GM18502 (cell line): Measurements from ENCODE around the gene EFNA3.

Experiments used
- ATAC-seq: cut with Tn5 transposase; IDR thresholded peaks from one replicate; pipeline ENCODE4 v1.9.1; 2021; ENCODE audit warnings: mild to moderate bottlenecking; ENCODE audit not compliant: unreplicated experiment, poor library complexity

The EFNA3 gene

GRCh38 chr1:155064111-155064831 lies 14.4 kb upstream of the EFNA3 start:
- ATAC-seq = peak; percentile 18

DNA sequence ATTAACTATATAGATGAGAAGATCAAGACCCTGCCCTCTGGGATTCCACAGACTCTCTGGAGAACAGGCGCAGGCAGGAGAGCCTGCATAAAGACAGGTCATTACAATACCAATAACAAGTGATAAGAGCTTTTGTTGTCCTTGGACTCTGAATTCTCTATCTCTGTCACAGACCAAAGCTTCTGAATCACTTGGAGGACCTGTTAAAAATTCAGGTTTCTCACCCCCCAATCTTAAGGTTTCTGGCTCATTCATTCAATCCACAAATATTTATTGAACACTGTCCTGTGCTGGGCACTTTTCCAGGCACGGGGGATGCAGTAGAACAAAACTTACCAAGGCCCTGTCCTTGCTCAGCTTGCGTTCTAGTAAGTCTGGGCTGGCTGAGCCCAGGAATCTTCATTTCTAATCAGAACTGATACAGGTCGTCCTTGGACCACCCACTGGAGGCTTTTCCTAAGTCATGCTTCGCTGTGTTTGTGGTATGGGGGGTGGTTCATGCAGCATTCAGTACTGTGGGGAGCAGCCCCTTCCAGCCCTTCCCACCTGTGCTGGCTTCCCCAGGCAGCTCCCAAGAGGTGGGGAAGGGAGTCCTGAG lies 13.7 kb upstream of the EFNA3 start:
- ATAC-seq = no peak

- no peak for ATAC-seq
Observed at GRCh38 chr1:155066777-155067176, 11.9 kb upstream of the EFNA3 start.

DNA sequence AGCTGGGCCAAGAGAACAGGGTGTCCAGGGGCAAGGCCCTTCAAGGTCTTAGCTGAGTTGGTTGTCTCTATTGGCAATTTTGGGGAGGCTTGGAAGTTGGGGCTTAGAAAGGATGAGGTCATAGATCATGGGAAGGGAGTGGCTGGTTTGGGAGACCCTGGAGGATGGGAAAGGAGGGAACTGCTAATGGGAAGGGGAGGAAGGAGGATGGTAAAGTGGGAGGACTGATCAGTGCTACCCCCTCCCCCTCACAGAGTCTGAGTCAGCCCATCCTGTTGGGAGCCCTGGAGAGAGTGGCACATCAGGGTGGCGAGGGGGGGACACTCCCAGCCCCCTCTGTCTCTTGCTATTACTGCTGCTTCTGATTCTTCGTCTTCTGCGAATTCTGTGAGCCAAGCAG lies 10.0 kb upstream of the EFNA3 start:
- no peak for ATAC-seq

GRCh38 chr1:155069551-155070157 lies 9.0 kb upstream of the EFNA3 start:
- no peak for ATAC-seq

- no peak for ATAC-seq
Observed at GRCh38 chr1:155070158-155070621, 8.4 kb upstream of the EFNA3 start.

- peak; percentile 80 for ATAC-seq
Observed at GRCh38 chr1:155070721-155071569, 7.7 kb upstream of the EFNA3 start.

DNA sequence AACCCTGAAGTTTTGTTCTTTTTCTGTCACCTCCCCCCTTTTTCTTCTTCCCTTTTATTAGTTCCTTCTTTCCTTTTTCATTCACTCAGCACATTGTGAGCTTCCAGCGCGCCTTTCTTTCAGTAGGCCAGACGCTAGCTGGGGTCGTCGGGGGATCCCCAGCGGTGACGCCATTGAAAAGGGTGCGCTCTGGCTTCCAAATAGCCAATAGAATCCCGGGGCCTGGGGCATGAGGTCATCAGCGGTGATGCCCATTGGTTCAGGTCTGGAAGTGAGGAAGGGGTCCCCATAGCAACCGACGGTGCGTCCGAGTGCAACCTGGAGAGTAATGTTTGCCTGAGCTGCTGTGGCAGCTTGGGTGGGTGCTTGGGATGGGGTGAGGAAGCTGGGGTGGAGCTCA lies 6.9 kb upstream of the EFNA3 start:
- no peak for ATAC-seq

- no peak for ATAC-seq
Observed at GRCh38 chr1:155072531-155073289, 5.9 kb upstream of the EFNA3 start.

GRCh38 chr1:155073377-155074242 lies 5.0 kb upstream of the EFNA3 start:
- no peak for ATAC-seq

GRCh38 chr1:155075535-155075934 lies 3.1 kb upstream of the EFNA3 start:
- no peak for ATAC-seq

DNA sequence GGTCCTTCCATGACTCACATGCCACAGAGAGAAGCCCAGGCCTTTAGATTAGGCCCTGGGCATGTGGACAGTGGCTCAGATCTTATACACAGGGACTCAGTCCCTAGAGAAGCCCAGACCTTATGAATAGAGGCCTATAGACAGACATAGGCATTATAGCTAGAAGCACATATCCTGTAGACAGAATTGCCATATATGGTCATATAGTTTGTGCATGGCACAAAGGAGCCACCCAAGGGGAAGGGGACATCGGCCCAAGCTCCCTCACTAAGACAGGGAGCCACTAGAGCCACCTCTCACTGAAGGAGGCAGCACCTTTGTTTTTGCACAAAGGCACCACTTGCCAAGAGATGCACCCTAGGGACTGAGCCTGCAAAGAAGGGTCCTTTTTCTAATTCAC lies 2.3 kb upstream of the EFNA3 start:
- no peak for ATAC-seq

DNA sequence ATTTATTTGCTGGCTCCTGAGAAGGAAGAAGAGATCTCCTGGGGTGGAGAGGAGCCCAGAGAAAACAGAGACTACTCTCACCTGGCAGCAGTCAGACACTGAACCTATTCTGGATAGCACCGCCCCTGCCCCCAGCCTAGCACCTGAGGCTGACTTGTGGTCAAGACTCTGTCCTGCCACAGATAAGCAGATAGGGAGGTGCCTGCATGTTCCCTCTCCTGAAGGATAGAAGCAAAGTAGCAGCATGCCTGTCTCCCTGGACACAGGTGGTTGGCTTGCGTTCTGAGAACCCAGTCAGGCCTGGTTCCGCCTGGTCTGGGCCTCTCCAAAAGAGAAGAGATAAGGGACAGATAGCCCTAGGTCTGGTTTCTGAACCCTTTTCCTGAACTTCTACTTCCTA lies 1.3 kb upstream of the EFNA3 start:
- ATAC-seq = no peak

DNA sequence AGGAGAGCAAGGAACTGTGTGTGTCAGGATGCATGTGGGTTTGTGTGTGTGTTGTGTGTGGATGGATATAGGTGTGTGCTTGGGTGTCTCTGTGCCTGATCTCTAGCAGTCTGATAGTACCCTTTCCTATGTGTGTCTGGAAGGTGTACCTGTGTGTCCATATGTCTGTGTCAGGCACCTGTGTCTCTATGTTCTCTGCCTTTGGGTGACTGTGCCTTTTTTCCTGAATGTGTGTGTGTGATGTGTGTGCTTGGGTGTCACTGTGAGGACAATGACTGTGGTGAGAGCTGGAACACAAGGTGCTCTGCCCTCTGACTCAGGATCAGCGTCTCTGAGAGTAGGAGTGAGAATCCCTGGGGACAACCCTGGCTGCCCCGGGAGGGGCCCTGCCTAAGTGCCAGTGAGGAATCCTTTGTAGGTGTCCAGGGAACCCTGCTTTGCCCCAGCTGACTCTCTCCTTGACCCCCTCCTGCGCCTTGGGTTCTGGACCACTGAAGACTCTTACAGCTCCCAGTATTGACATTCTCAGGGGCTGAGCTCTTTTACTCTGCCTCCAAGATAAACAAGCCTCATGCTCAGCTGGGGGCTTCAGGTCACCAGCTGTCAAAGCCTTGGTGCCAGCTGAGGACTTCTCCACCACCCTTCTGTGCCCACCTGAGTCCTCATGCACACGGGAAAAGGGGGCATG lies 735 bp upstream of the EFNA3 start:
- ATAC-seq = no peak

- no peak for ATAC-seq
Observed at GRCh38 chr1:155079210-155079486, 511 bp downstream of the EFNA3 start.

DNA sequence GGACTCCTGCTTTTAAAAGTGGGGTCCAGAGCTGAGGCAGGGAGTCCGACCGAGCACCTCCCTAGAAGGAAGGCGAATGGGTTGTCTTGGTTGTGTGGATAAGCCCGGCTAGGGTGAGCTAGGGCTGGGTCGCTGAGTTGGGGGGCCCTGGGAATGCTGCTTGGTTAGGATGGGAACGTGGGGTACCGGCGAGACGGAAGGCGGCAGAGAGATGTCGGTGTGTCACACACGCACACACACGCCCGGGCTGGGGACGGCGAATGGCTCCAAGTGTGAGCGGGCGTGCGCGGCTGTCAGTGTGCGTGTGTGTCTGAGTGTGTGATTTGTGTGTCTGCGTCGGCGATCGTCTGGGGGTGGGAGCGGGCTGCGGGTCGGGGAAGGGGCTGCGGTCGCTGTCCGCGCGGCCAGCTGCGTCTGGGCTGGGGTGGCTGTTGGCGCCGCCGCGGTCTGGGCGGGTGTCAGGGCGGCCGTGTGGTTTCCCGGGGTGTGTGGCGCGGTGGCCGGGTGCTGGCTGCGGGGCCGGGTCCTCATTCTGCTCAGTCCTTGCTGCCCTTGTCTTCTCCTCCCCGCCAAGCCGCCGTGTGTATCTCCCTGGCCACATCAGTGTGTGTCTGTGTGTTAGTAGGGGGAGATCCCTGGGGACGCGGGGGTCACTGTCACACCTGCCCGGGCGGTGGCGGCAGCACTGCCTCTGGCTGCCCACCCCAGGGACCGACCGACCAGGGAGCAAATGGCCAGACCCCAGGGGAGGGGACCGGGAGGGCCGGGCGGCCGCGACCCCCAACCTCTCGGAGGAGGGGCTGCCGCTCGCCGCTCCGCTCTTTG lies 1.1 kb downstream of the EFNA3 start:
- ATAC-seq = no peak

- no peak for ATAC-seq
Observed at GRCh38 chr1:155080312-155081228, 1.9 kb downstream of the EFNA3 start.
